AG09309 (cell line): ENCODE measurements around the gene MEG3.

ENCODE experiments used
- DNase-seq: peaks from one replicate; pipeline ENCODE4 v3.0.0-alpha.2; 2010; ENCODE audit warnings: low read depth
- H3K4me3 ChIP-seq: 2 replicates; pipeline ENCODE4 v1.5.1; 2011; ENCODE audit warnings: mild to moderate bottlenecking, low read depth, low read length, moderate library complexity; ENCODE audit not compliant: control insufficient read depth
- TF ChIP-seq, protein P1 (sequence below): IDR thresholded peaks from 2 replicates; pipeline ENCODE4 v1.5.1; 2011; ENCODE audit warnings: mild to moderate bottlenecking, low read depth, low read length, inconsistent platforms; ENCODE audit not compliant: insufficient read depth, control insufficient read depth; ENCODE audit errors: missing control alignments

The MEG3 gene

DNA sequence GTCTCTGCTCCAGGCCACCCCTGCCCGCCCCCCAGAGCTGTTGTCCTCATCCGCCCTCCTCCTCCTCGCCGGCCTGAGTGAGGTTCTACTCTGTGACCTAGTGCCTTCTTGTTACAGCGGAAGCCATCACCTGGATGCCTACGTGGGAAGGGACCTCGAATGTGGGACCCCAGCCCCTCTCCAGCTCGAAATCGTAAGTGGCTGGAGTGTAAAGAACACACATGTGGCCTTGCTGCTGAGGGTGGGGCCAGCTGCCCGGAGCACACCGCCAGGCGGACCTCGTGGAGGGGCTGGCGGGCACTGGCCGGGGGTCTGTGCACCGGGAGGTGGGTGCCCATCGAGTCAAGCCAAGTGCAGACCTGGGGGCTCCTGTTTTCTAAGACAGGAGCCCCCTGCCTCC lies 19.4 kb downstream of the MEG3 start:
- TF ChIP-seq, protein P1, sequence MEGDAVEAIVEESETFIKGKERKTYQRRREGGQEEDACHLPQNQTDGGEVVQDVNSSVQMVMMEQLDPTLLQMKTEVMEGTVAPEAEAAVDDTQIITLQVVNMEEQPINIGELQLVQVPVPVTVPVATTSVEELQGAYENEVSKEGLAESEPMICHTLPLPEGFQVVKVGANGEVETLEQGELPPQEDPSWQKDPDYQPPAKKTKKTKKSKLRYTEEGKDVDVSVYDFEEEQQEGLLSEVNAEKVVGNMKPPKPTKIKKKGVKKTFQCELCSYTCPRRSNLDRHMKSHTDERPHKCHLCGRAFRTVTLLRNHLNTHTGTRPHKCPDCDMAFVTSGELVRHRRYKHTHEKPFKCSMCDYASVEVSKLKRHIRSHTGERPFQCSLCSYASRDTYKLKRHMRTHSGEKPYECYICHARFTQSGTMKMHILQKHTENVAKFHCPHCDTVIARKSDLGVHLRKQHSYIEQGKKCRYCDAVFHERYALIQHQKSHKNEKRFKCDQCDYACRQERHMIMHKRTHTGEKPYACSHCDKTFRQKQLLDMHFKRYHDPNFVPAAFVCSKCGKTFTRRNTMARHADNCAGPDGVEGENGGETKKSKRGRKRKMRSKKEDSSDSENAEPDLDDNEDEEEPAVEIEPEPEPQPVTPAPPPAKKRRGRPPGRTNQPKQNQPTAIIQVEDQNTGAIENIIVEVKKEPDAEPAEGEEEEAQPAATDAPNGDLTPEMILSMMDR = no peak
- no peak for DNase-seq

DNA sequence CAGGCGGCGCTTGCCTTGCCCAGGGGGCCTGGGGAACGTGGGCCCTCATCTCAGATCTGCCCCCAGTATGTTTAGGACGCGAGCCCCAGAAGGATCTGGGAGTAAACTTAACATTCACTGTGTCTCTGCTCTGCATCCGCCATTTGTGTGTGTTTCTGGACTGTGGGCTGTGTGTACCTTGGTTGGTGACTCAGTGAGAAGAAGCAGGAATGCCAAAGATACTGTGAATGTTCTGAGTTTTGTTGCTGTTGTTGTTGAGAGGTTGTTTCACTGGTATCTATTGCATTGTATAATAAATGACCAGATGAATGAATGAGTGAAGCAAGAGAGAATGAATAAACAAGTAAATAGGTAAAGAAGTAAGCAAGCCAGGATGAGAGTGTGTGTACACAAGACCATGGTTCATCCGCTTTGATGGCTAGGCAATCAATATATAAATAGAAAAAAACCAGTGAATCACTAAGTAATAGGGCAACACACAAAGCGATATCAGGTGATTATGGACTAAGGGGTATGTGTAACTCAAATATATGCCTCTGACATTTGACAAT lies 20.5 kb downstream of the MEG3 start:
- H3K4me3 ChIP-seq = no peak overlapping the region
- TF ChIP-seq, protein P1 = no peak

More for the DNA sequence above, 19.4 kb downstream of the MEG3 start:
- no peak overlapping the region for H3K4me3 ChIP-seq

DNA sequence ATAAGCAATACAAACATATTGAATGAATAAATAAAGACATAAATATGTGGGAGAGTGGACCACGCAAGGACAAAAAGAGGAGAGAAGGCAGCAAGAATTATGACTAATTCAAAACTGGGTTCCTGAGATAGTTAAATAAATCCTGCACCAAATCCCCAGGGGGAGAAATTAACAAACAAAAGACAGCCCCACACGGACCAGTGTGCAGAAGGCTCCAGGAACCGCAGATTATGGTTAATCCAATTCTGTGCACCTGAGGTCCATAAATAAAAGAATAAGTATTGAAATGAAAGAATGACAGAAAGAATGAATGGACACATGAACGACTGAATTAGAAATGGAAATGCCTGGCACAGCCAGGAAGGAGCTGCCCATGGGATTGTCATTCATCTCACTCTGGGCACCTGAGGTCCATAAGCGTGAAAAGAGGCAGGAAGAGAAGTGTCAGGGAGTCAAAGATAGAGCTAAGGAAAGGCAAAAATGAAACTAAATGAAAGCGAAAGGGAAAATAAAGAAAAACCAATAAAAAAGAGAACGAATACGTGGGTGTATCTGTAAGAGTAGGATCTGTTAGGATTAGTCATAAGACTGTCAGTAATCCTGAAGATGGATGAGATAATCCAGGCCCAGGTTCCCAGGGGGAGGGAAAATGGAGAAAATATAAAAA lies 23.3 kb downstream of the MEG3 start:
- H3K4me3 ChIP-seq = no peak overlapping the region
- DNase-seq = no peak
- TF ChIP-seq, protein P1 = no peak

More for the DNA sequence above, 20.5 kb downstream of the MEG3 start:
- DNase-seq = no peak

DNA sequence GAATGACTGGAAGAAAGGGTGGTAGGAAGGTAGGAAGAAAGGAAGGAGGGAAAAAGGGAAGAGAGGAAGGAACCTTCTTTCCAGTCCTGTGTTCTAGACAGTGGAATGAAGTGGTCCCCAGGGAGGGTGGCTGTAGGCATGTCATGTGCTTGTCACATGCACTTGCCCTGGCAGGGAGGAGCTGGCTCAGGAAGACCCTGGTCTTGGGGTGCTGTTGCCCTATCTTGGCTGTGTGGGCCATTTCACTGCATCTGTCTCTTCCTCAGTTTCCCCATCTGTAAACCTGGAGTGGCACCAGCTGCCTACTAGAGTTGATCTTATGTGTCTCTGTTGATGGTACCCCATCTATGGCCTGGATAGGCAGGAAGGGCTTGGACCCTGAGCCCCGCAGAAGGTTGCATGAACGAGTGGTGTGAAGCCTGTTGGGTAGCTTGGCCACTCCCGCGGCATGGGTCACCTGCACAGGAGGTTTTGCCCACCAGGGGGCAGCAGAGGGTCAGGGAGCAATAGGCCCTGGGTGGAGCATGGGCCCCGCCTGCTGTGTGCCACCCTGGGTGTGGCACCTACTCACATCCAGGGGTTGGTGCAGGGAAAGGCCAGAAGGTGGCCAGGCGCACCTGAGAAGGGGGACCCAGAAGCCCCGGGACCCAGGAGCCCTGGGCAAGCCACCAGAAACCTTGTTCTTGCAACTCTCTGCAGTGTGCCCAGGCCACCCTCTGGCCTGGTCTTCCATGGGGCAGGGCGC lies 25.1 kb downstream of the MEG3 start:
- TF ChIP-seq, protein P1 = peak; percentile 74
- H3K4me3 ChIP-seq = no peak overlapping the region
- DNase-seq = no peak

DNA sequence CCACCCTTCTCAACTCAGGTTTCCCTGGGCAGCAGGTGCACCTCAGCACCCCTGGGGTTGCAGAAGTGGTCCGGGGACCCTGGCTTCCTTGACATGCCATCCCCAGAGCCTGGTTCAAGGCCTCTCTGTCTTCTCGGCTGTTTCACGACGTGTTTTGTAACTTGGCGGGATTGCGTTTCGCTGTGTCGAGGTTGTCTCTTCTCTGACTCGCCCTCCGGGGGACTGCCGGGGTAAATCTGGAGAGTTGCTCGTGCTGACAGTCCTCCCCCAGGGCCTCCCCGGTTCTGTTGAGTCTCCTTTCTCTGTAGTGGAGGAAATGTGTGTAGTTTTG lies 25.6 kb downstream of the MEG3 start:
- TF ChIP-seq, protein P1 = no peak
- DNase-seq = no peak
- no peak overlapping the region for H3K4me3 ChIP-seq

DNA sequence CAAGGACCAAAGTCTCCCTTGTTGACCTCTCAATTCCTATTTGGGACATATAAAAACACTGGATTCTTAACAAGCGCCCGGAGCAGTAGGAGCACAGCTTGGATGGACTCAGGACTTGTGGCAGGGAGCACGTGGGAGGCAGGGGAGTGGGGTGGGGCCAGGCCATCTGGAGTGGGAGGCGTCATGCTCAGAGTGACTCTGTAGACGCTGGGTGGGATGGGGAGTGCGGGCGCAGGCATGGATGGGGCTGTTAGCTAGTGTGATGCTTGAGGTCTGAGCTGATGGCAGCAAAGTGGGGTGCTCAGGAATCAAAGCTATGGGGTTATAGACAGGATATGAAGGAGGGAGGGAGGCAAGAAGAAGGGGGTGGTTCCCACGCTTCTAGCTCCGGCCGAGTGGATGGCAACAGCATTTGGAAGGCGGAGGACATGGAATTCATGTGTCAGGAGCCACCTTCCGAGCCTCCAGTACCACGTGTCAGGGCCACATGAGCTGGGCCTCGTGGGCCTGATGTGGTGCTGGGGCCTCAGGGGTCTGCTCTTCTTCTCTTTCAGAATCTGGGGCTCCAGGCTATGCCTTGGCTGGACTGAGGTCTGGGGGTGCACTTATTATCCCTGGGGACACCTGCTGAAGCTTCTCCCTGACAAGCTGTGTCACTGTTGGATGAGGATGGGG lies 26.2 kb downstream of the MEG3 start:
- no peak for DNase-seq
- no peak overlapping the region for H3K4me3 ChIP-seq
- TF ChIP-seq, protein P1 = no peak
